Measurements from ENCODE around the gene FER. TPM values are rescaled to one million over a fixed set of nuclear protein-coding genes. Genes with fewer than 3 reads are reported as not detected.

FER gene
- total and polyA plus RNA-seq, 2 of the 8 experiments (the other 6 are each of a cell fraction or from before 2014, with no cell fraction given), result 1.3 to 15.8 TPM

GRCh38 chr5:108798513-108799265 lies 51.0 kb downstream of the FER start (continued):
- TF ChIP-seq YY1 (IDR thresholded peaks at IDR 0.05; ENCODE audit: low read depth, low read length) (no peak), CHD1 (IDR thresholded peaks at IDR 0.05; ENCODE audit: low read depth, low read length) (no peak), BACH1 (IDR thresholded peaks at IDR 0.05; ENCODE audit: low read length) (no peak), JUND (IDR thresholded peaks at IDR 0.05; ENCODE audit: low read length) (no peak), MAFK (IDR thresholded peaks at IDR 0.05; ENCODE audit: low read depth, low read length) (no peak)
